NCI-H128 (cell line): ENCODE results near the gene TRIM2.

Source experiments
- DNase-seq: peaks from one replicate; lab custom pipeline; 2025; ENCODE audit not compliant: unreplicated experiment; lab: John Stamatoyannopoulos, UW

The TRIM2 gene

GRCh38 chr4:153246446-153247115, 42.3 kb downstream of the TRIM2 start:
- no peak for DNase-seq

- no peak for DNase-seq
Observed at GRCh38 chr4:153247116-153247490, 42.9 kb downstream of the TRIM2 start.

GRCh38 chr4:153248641-153249198, 44.5 kb downstream of the TRIM2 start:
- no peak for DNase-seq

GRCh38 chr4:153249199-153250041, 45.2 kb downstream of the TRIM2 start:
- DNase-seq: peak; percentile 57

- DNase-seq: no peak
Observed at GRCh38 chr4:153252122-153252521, 47.9 kb downstream of the TRIM2 start.

- DNase-seq: no peak
Observed at GRCh38 chr4:153255233-153255632, 51.0 kb downstream of the TRIM2 start.

GRCh38 chr4:153257151-153257620, 52.9 kb downstream of the TRIM2 start:
- no peak for DNase-seq

GRCh38 chr4:153257991-153258390, 53.7 kb downstream of the TRIM2 start:
- no peak for DNase-seq

- DNase-seq: no peak
Observed at GRCh38 chr4:153258750-153259149, 54.5 kb downstream of the TRIM2 start.

- no peak for DNase-seq
Observed at GRCh38 chr4:153259661-153260060, 55.4 kb downstream of the TRIM2 start.

- DNase-seq: no peak
Observed at GRCh38 chr4:153260132-153260531, 55.9 kb downstream of the TRIM2 start.

GRCh38 chr4:153260553-153261300, 56.5 kb downstream of the TRIM2 start:
- no peak for DNase-seq

- DNase-seq: no peak
Observed at GRCh38 chr4:153261461-153261860, 57.2 kb downstream of the TRIM2 start.

- DNase-seq: no peak
Observed at GRCh38 chr4:153261914-153262313, 57.7 kb downstream of the TRIM2 start.

- DNase-seq: no peak
Observed at GRCh38 chr4:153265306-153266047, 61.2 kb downstream of the TRIM2 start.

- DNase-seq: no peak
Observed at GRCh38 chr4:153266988-153267387, 62.7 kb downstream of the TRIM2 start.

GRCh38 chr4:153267890-153268289, 63.6 kb downstream of the TRIM2 start:
- no peak for DNase-seq

- no peak for DNase-seq
Observed at GRCh38 chr4:153268295-153268694, 64.1 kb downstream of the TRIM2 start.

GRCh38 chr4:153269218-153269990, 65.2 kb downstream of the TRIM2 start:
- no peak for DNase-seq

- DNase-seq: no peak
Observed at GRCh38 chr4:153270361-153270760, 66.1 kb downstream of the TRIM2 start.
